RWPE2 (cell line): ENCODE measurements around the gene ASTN1.

Experiments used
- ATAC-seq: fragments of 200-7000 bp; cut with Tn5 transposase; 3 replicates; pipeline ENCODE4 v1.9.1; 2021; ENCODE audit warnings: low read depth
- DNase-seq: peaks from one replicate; pipeline ENCODE4 v3.0.0-alpha.2; 2020; ENCODE audit warnings: low spot score
- H3K27ac ChIP-seq: fragments of 450-650 bp; 2 replicates; pipeline ENCODE4 v1.5.1; 2017; ENCODE audit warnings: mild to moderate bottlenecking; ENCODE audit not compliant: poor library complexity, severe bottlenecking
- H3K27me3 ChIP-seq: fragments of 250-450 bp; sonication (Bioruptor Pico); 2 replicates; pipeline ENCODE4 v1.5.1; 2021; ENCODE audit warnings: mild to moderate bottlenecking, moderate library complexity; ENCODE audit not compliant: insufficient read depth, poor library complexity, severe bottlenecking
- H3K36me3 ChIP-seq: fragments of 250-450 bp; sonication (Bioruptor Pico); 2 replicates; pipeline ENCODE4 v1.5.1; 2020; ENCODE audit warnings: low read depth, mild to moderate bottlenecking, moderate library complexity
- H3K4me1 ChIP-seq: fragments of 250-450 bp; sonication (Bioruptor Pico); 2 replicates; pipeline ENCODE4 v1.5.1; 2021; ENCODE audit warnings: mild to moderate bottlenecking, moderate library complexity; ENCODE audit not compliant: insufficient read depth, poor library complexity, severe bottlenecking
- H3K4me3 ChIP-seq: fragments of 250-450 bp; sonication (Bioruptor Pico); 2 replicates; pipeline ENCODE4 v1.5.1; 2021; ENCODE audit warnings: mild to moderate bottlenecking, moderate library complexity; ENCODE audit not compliant: severe bottlenecking
- H3K9me3 ChIP-seq: fragments of 250-450 bp; sonication (Bioruptor Pico); 2 replicates; pipeline ENCODE4 v1.5.1; 2021; ENCODE audit warnings: mild to moderate bottlenecking, moderate library complexity; ENCODE audit not compliant: severe bottlenecking
- TF ChIP-seq, protein P1 (sequence below): fragments of 450-650 bp; IDR thresholded peaks from one replicate; pipeline ENCODE4 v1.5.1; 2017; ENCODE audit warnings: mild to moderate bottlenecking, moderate library complexity; ENCODE audit not compliant: poor library complexity, severe bottlenecking

Gene ASTN1

GRCh38 chr1:176811511-176812288 lies 352.8 kb downstream of the ASTN1 start:
- H3K27ac ChIP-seq: no peak overlapping the region
- DNase-seq (no peak), ATAC-seq (no peak)
- H3K27me3 ChIP-seq: no peaks in the 10 kb centered on the region
- H3K4me1 ChIP-seq: no peaks in the 10 kb centered on the region
- H3K36me3 ChIP-seq: no peaks in the 10 kb centered on the region
- H3K9me3 ChIP-seq: no peaks in the 10 kb centered on the region
- no peak overlapping the region for H3K4me3 ChIP-seq
- TF ChIP-seq, protein P1, sequence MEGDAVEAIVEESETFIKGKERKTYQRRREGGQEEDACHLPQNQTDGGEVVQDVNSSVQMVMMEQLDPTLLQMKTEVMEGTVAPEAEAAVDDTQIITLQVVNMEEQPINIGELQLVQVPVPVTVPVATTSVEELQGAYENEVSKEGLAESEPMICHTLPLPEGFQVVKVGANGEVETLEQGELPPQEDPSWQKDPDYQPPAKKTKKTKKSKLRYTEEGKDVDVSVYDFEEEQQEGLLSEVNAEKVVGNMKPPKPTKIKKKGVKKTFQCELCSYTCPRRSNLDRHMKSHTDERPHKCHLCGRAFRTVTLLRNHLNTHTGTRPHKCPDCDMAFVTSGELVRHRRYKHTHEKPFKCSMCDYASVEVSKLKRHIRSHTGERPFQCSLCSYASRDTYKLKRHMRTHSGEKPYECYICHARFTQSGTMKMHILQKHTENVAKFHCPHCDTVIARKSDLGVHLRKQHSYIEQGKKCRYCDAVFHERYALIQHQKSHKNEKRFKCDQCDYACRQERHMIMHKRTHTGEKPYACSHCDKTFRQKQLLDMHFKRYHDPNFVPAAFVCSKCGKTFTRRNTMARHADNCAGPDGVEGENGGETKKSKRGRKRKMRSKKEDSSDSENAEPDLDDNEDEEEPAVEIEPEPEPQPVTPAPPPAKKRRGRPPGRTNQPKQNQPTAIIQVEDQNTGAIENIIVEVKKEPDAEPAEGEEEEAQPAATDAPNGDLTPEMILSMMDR: no peak

- DNase-seq (no peak), ATAC-seq (no peak)
- H3K27ac ChIP-seq: no peak overlapping the region
- no peaks in the 10 kb centered on the region for H3K27me3 ChIP-seq
- no peaks in the 10 kb centered on the region for H3K36me3 ChIP-seq
- no peak overlapping the region for H3K4me3 ChIP-seq
- H3K4me1 ChIP-seq: no peaks in the 10 kb centered on the region
- TF ChIP-seq, protein P1: no peak
- H3K9me3 ChIP-seq: no peaks in the 10 kb centered on the region
These were observed 355.2 kb downstream of the ASTN1 start for GRCh38 chr1:176809292-176809691.
